ENCODE data around the gene TP53BP2.

The TP53BP2 gene

DNA sequence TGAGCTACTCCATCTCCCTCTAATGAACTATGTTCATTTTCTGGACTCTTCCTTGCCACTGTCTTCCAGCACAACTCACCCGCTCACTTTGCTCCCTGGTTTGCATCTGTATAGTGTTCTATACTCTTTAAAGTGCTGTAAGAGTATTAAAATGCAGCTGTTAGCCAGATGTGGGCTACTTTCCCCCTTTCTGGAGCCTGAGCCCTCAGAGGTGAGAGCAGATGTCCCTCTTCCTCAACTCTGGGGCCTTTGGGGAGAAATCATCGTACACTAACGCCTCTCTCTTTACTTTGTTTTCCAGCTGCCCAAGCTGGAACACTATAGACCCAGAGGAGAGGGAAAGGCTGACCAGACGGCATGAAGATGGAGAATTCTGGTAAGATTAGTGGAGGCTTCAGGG, 94.1 kb downstream of the TP53BP2 start:
- TF ChIP-seq, protein P1, sequence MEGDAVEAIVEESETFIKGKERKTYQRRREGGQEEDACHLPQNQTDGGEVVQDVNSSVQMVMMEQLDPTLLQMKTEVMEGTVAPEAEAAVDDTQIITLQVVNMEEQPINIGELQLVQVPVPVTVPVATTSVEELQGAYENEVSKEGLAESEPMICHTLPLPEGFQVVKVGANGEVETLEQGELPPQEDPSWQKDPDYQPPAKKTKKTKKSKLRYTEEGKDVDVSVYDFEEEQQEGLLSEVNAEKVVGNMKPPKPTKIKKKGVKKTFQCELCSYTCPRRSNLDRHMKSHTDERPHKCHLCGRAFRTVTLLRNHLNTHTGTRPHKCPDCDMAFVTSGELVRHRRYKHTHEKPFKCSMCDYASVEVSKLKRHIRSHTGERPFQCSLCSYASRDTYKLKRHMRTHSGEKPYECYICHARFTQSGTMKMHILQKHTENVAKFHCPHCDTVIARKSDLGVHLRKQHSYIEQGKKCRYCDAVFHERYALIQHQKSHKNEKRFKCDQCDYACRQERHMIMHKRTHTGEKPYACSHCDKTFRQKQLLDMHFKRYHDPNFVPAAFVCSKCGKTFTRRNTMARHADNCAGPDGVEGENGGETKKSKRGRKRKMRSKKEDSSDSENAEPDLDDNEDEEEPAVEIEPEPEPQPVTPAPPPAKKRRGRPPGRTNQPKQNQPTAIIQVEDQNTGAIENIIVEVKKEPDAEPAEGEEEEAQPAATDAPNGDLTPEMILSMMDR (IDR thresholded peaks at IDR 0.05; ENCODE audit: insufficient read depth, low read depth, low read length, missing control alignments) = no peak
- DNase-seq (ENCODE audit: low read depth) = no peak
- H3K4me3 ChIP-seq (ENCODE audit: low read length) = no peak overlapping the region

DNA sequence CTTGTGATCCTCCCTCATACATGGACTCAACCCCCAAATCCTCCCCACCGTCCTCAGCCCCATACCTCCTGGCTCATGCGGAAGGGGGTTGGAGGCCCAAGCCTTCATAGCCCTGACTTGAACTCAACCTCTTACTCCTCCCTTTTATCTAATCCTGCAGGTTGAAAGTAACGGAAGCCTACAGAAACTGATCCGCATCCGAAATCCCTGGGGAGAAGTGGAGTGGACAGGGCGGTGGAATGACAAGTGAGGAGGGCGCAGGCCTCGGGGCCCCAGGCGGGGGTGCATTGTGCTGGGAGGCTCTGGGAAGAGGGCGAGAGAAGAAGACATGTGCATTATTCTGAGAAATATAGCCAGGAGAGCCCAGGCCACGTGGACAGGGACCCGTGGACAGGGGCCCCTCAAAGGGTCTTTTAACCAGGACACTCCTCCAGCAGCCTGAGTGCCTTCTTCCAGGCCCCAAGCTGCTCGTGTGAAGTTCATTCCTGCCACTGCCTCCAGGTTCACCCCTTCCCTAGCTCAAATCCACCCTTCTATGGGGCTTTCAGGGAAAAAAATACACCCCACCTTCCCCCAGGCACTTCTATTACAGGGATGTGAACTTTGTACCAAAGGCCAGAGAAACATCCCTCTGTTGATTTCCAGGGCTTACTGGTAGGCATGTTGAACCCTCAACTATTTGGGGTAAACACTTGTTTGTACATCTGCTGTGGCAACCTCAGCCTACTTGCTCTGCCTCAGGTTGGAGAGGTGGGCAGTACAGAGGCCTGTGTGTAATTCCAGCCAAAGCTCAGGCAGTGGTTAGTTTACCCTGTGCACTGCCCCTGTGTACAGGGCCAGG, 94.8 kb downstream of the TP53BP2 start:
- TF ChIP-seq, protein P1 (IDR thresholded peaks at IDR 0.05; ENCODE audit: insufficient read depth, low read depth, low read length, missing control alignments) = no peak
- no peak for DNase-seq (ENCODE audit: low read depth)
- H3K4me3 ChIP-seq (ENCODE audit: low read length) = no peak overlapping the region

DNA sequence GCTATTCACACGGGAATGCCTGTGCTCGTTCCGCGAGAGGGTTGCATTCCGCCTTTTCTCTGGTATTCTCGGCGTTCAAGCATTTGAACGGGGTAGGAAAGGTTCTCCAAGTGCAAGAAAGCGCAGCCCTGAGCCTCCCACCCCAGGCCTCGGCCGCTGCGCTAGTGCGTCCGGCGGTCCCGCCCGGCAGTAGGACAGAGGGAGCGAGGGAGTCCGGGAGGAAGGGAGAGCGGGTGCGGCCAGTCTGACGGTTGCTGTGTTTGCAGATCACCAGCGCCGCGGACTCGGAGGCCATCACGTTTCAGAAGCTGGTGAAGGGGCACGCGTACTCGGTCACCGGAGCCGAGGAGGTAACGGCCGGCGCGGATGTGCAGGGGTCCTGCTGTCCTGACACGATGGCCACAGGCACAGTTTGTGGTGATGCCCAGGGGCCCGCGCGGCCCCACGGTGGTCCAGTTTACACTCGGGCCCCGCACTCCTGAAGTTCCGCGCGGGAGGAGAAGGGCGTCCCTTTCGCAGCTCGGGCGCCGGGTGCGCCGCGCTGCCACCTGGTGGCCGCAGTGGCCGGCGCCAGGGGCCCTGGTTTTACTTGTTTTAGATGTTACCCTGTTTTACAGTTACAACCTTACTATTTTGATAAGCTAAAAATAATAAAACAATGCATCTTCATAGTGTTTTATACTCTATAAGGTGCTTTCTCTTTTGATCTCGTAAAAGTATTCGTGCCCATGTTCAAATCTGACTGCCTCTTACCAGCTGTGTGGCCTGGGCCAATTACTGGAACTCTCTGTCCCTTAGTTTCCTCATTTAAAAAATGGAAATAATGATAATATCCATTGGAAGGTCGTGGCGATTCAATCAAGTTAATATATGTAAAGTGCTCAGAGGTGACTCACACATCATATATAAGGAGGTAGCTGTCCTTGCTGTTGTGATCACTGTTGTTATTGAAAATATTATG, 96.7 kb downstream of the TP53BP2 start:
- DNase-seq (ENCODE audit: low read depth) = peak; percentile 46
- TF ChIP-seq, protein P1 (IDR thresholded peaks at IDR 0.05; ENCODE audit: insufficient read depth, low read depth, low read length, missing control alignments) = peak; percentile 60
- no peak overlapping the region for H3K4me3 ChIP-seq (ENCODE audit: low read length)

DNA sequence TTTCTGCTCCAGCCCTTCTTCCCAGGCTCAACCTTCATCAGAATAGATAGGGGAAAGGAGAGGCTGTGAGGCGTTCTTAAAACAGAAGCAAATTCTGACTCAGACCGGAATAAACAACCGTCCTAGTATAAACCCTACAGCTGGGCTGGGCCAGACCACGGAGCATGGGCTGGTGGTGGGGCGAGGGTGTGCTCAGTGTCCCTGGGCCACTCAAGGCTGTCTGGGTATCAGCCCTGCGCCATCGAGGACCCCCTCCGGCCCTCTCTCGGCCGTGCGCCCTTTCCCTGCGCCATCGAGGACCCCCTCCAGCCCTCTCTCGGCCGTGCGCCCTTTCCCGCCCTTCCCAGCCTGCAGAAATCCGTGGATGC, 97.4 kb downstream of the TP53BP2 start:
- DNase-seq (ENCODE audit: low read depth) = no peak
- TF ChIP-seq, protein P1 (IDR thresholded peaks at IDR 0.05; ENCODE audit: insufficient read depth, low read depth, low read length, missing control alignments) = no peak
- no peak overlapping the region for H3K4me3 ChIP-seq (ENCODE audit: low read length)

DNA sequence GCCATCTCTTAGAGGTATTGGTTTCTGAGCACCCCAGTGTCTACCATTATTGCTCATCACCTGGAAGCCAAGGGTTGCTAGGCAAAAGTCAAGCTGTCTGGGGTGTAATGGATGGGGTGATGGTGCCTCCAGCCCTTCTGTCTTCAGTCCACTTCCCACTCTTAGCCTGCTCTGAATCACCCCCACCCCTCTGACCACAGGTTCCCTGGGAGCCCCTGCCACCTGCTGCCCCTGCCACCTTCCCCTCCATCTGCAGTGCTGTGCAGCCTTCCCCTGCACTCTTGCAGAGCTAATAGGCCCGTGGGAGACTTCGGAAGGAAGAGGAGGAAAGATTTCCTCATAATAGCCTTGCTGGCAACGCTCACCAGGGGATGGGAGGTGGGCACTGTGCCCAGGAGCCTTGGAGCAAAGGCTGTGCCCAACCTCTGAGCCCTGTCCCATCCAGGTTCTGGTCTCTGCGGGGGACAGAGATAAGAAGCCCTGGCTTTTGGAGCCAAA, 97.9 kb downstream of the TP53BP2 start:
- TF ChIP-seq, protein P1 (IDR thresholded peaks at IDR 0.05; ENCODE audit: insufficient read depth, low read depth, low read length, missing control alignments) = no peak
- H3K4me3 ChIP-seq (ENCODE audit: low read length) = no peak overlapping the region
- no peak for DNase-seq (ENCODE audit: low read depth)

DNA sequence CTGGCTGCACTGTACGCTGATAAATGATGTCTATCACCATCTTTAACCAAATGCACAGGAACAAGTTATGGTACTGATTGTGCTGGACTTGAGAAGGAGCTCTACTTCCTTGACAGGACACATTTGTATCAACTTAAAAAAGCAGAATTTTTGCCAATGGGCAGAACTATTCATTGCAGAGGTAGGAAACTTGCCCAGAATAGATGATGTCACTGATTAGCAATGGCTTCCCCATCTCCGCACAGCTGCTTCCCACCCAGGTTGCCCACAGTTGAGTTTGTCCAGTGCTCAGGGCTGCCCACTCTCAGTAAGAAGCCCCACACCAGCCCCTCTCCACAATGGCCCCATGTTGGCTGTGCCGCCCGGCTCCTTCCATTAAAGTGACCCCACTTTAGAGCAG, 100.0 kb downstream of the TP53BP2 start:
- no peak overlapping the region for H3K4me3 ChIP-seq (ENCODE audit: low read length)
- no peak for DNase-seq (ENCODE audit: low read depth)
- TF ChIP-seq, protein P1 (IDR thresholded peaks at IDR 0.05; ENCODE audit: insufficient read depth, low read depth, low read length, missing control alignments) = no peak
